ENCODE measurements around the gene LZTR1.

DNA sequence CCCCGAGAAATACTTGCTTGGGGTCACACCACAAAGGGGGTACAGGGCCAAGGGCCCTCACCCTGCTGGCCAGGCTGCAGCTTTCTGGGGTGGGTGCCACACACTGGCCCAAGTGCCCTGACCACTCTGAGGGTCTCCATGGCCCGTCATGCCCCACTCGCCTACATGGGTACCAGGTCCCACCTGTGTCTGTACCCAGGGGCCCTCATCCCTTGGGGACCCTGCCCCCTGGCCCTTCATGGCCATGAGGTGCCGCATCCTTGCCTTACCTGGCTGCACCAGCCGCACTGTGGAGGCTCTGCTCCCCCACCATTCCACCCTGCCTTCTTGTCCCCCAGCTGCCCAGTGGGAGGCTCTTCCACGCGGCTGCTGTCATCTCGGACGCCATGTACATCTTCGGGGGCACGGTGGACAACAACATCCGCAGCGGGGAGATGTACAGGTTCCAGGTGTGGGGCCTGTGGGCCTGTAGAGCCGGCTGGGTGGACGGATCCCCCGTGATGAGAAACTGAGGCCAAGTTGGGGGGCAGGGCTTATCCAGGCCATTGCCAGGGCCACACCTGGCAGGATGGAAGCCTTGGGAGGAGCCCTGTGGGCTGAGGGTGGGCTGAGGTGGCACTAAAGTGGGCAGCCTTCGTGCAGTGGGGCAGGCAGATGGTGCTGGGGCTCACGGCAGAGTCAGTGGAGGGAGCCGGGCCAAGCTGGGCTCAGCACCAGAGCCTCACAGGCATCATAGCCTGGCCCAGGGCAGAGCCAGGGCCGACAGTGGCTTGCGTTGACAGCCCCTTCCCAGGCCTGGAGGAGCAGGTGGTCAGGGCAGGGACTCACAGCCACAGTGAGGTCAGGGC is 10.6 kb downstream of the LZTR1 start:
- TF ChIP-seq CTCF (IDR thresholded peaks at IDR 0.05) = no peak
- TF ChIP-seq REST (IDR thresholded peaks at IDR 0.05; ENCODE audit: insufficient read depth in 1 of 2, low read depth in 2 of 2, low read length in 1 of 2) = no peak

All from Panc1 (cell line).